ENCODE results near the gene RTL1.

RTL1 gene

GRCh38 chr14:100832311-100832960 is 71.1 kb downstream of the RTL1 start:
- peaks cover 0 to 13% of the 10 kb centered on the region in 2 donors for H3K27me3 ChIP-seq (ENCODE audit: control insufficient read depth in 1 of 2, insufficient read depth in 2 of 2, low read length in 2 of 2)
- no peak overlapping the region for H3K9ac ChIP-seq (ENCODE audit: low read depth in 1 of 2, low read length in 2 of 2)
- H3K4me3 ChIP-seq (ENCODE audit: low read depth in 1 of 2, low read length in 2 of 2) = no peak overlapping the region
- H3K4me1 ChIP-seq (ENCODE audit: control insufficient read depth in 1 of 2, insufficient read depth in 2 of 2, low read length in 2 of 2) = no peaks in the 10 kb centered on the region
- H3K36me3 ChIP-seq (ENCODE audit: control insufficient read depth in 1 of 2, insufficient read depth in 2 of 2, low read length in 2 of 2) = no peaks in the 10 kb centered on the region
- H3K9me3 ChIP-seq (ENCODE audit: control insufficient read depth in 1 of 2, low read length in 2 of 2) = no peaks in the 10 kb centered on the region
- H3K27ac ChIP-seq (ENCODE audit: low read depth, low read length) = no peak overlapping the region

- Histone ChIP-seq H3K36me3 (ENCODE audit: control insufficient read depth in 1 of 2, insufficient read depth in 2 of 2, low read length in 2 of 2) (no peaks in the 10 kb centered on the region), H3K4me1 (ENCODE audit: control insufficient read depth in 1 of 2, insufficient read depth in 2 of 2, low read length in 2 of 2) (no peaks in the 10 kb centered on the region), H3K27me3 (ENCODE audit: control insufficient read depth in 1 of 2, insufficient read depth in 2 of 2, low read length in 2 of 2) (peaks cover 0 to 13% of the 10 kb centered on the region in 2 donors), H3K4me3 (ENCODE audit: low read depth in 1 of 2, low read length in 2 of 2) (no peak overlapping the region), H3K9ac (ENCODE audit: low read depth in 1 of 2, low read length in 2 of 2) (no peak overlapping the region), H3K27ac (ENCODE audit: low read depth, low read length) (no peak overlapping the region), H3K9me3 (ENCODE audit: control insufficient read depth in 1 of 2, low read length in 2 of 2) (no peaks in the 10 kb centered on the region)
Observed at GRCh38 chr14:100830681-100831080, 72.8 kb downstream of the RTL1 start.
